ENCODE measurements around the gene CYP17A1.
A peak's percentile ranks its signal among the peaks of the same experiment; 100 is the strongest.
"Not testable (repeated sequence)": the region's sequence is repeated elsewhere in the genome, so short reads cannot be mapped to it uniquely, and the experiment has no call there.

Gene CYP17A1

DNA sequence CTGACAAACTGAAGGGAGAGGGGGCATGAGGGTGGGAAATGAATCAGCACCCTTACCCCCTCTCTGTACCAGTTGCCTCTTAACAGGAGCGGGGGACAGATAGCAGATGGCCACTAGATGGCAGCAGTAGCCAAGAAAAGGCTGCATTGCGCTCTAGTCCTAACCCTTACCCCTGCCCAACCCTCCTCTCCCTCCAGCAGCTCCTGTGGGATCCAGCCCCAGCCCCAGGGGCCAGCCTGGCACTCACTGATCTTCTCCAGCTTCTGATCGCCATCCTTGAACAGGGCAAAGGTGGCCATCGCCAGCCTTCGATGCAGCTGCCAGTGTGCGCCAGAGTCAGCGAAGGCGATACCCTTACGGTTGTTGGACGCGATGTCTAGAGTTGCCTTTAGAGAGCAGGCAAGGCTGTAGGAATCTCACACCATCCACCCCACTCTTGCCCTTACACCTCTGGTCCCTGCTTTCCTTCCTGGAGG lies 2.2 kb downstream of the CYP17A1 start:
- DNase-seq (ENCODE audit: low spot score), result peak; percentile 80

DNA sequence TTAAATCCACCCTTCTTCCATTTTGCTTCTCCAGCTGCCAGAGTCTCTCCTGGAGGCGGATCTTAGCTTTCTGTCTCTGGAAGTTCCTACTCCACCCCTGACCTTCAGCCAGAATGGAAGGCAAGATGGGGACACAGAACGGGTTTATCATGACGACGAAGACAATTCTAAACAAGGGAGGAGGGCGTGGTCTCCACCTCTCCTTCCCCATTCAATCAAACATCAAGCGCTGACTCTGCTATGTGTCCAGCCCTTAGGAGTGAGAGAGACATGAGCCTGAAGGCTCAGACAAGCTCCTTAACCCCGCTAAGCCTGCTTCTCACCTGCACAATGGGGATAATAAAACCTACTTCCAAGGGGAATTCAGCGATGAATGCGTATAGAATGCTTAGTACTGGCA lies 3.1 kb downstream of the CYP17A1 start:
- DNase-seq (ENCODE audit: low spot score), result no peak

DNA sequence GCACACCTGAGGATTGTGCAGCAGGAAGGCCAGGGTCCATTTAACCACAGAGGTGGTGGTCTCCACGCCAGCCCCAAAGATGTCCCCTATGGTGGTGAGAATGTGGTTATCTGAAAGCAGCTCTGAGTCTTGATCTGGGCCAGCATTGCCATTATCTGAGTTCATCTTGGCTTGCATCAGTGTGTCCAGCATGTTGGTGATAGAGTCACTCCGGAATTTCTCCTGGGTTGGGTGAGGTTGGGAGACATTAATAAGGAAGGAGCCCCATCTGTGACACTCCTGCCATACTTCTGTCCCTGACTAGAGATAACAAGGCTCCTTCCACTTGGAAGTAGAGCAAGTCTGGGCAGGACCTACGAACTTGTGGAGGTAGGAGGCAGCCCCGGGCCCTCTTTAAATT lies 4.2 kb downstream of the CYP17A1 start:
- DNase-seq (ENCODE audit: low spot score), result no peak

DNA sequence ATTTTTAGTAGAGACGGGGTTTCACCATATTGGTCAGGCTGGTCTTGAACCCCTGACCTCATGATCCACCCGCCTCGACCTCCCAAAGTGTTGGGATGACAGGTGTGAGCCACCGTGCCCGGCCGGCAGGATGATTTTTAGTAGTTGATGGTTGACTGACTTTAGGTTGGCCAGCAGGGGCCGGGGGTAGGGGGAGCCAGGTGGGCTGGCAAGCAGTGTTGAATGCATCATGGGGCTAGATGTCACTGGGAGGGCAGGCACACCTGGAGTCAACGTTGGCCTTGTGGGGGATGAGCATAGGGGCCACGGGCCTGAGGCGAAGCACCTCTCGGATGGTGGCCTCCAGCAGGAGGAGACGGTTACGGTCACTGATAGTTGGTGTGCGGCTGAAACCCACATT lies 5.0 kb downstream of the CYP17A1 start:
- no peak for DNase-seq (ENCODE audit: low spot score)

DNA sequence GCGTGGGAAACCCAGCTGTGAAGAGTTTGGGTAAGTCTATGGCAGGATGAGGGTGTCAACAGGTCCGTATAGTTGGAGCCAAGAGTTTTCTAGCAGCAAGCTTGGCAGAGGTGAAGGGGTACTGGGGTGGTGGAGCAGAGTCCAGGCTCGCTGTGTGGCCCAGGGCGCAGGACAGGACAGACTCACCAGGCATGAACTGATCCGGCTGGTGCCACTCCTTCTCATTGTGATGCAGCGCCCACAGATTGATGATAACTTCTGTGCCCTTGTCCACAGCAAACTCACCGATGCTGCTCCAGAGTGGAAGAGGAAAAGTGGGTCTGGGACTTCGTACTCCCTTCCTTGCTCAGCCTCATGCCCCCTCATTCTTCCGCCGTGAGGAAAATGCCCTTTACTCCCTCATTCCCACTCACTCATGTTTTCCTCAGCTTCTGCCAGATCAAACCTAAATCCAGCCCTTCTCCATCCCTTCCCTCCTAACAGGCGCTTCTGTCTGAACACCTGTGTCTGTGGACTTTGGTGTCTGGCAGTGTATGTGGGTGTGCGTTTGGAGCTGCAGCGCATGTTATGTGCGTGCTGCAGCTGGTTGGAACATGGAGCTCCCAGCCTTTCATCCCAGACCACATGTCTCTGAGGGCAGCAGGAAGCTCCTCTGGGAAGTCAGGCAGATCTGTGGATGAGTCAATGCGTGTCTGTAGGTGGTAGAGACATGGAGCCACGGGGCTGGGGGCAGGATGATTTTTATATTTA lies 5.7 kb downstream of the CYP17A1 start:
- DNase-seq (ENCODE audit: low spot score), result no peak

DNA sequence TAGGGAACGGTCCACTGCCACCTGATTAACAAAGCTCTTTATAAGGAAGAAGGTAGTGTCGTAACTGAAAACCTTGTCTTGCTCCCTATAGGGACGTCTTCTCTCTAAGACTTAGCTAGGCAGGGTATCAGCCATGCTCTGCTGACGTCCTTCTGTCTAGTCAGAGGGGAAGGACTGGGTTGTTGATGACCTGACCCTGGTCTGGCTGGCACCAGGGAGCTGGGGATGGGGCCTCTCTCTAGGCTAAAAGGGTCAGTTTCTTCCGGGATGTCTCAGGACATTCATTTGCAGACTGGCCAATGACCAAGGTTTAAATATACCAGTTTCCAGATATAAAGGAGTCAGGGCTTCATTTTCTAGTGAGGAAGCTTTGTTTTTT lies 9.6 kb downstream of the CYP17A1 start:
- no peak for DNase-seq (ENCODE audit: low spot score)

DNA sequence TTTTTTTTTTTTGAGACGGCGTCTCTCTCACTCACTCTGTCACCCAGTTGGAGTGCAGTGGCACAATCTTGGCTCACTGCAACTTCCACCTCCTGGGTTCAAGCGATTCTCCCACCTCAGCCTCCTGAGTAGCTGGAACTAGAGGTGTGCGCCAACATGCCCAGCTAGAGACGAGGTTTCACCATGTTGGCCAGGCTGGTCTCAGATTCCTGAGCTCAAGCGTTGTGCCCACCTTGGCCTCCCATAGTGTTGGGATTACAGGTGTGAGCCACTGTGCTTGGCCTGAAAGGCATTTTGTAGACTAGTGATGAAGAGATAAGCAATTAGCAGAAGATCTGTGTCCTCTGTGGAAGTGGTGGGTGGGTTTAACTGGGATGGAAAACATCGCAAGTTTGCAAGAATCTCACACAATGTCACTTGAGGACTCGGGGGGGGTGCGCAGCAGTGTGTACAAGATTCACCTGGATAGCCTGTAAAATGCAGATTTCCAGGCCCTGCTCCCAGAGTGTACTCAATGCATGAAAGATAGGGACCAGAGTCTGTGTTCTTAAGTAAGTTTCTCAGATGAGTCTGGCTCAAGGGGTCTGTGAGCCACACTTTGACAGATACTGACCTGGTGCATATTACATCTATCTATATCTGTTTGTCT lies 10.9 kb downstream of the CYP17A1 start:
- DNase-seq (ENCODE audit: low spot score), result no peak

DNA sequence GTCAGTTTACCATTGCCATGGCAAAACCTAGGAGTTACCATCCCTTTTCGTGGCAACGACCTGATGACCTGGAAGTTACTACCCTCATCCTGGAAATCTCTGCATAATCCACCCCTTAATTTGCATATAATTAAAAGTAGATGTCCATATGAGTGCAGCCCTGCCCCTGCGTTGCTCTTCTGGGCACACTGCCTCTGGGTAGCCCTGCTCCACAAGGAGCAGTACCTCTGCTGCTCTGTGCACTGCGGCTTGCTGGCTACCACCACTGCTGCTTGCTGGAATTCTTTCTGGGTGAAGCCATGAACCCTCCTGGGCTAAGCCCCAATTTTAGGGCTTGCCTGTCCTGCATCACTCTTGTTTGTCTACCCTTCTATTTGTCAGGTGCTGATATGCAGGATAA lies 12.5 kb downstream of the CYP17A1 start:
- DNase-seq (ENCODE audit: low spot score), result no peak

DNA sequence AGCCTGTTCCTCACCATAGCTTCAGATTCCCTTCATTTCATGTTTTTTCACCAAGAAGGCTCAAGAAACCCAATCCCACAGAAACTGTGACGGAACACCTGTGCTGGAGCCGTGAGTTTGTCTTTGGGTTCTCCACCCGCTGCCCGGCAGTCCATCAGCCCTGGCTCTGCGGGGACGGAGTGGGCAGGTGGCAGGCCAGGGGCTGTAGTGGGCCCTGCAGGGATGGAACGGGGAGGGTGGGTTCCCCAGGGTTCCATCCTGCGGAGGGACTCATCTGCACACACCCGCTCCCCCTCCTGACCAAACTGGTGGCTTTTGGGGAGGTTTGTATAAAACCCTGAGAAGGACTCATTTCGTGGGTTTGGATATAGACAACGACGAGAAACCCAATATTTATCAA lies 15.0 kb downstream of the CYP17A1 start:
- no peak for DNase-seq (ENCODE audit: low spot score)

DNA sequence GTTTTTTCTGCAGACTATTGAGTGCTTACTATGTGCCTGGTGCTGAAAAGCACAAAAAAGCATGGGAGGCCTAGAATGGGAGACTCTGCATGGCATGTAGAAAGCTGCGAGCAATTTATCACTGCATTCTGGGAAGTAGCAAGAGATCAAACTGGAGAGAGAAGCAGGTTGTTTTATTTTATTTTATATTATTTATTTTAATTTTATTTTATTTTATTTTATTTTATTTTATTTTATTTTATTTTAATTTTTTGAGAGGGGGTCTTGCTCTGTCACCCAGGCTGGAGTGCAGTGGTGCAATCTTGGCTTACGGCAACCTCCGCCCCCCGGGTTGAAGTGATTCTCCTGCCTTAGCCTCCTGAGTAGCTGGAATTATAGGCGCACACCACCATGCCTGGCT lies 17.2 kb downstream of the CYP17A1 start:
- DNase-seq (ENCODE audit: low spot score), result not testable (repeated sequence)

DNA sequence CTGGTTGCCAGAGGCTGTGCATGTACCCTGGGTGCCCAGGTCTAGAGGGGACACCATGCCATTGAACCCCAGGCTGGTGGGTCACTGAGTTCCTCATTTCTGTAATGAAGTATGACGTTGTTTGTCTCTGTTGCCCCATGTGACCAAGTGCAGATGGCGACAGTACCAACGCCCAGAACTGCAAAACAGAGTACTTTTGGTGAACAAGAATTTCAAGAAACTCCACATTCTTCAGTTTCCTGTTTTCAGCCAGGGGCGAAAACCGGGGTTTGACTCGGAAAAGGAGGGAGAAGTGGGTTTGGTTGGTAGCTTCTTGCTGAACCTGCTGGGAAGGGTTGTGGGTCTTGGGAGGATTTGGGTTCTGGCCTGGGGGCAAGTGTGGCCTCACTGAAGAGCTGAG lies 18.2 kb downstream of the CYP17A1 start:
- DNase-seq (ENCODE audit: low spot score), result no peak

DNA sequence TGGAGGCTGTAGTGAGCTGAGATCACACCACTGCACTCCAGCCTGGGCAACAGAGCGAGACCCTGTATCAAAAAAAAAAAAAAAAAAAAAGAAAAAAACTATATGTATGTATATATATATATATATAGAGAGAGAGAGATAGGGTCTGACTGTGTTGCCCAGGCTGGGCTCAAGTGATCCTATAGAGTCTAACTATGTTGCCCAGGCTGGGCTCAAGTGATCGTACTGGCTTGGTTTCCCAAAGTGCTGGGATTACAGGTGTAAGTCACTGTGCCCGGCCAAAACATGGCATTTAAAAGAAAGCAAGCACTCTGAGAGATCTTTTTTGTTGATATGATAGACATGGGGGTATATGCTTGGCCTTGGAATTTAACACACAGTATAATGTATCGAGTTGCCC lies 20.0 kb downstream of the CYP17A1 start:
- DNase-seq (ENCODE audit: low spot score), result no peak

DNA sequence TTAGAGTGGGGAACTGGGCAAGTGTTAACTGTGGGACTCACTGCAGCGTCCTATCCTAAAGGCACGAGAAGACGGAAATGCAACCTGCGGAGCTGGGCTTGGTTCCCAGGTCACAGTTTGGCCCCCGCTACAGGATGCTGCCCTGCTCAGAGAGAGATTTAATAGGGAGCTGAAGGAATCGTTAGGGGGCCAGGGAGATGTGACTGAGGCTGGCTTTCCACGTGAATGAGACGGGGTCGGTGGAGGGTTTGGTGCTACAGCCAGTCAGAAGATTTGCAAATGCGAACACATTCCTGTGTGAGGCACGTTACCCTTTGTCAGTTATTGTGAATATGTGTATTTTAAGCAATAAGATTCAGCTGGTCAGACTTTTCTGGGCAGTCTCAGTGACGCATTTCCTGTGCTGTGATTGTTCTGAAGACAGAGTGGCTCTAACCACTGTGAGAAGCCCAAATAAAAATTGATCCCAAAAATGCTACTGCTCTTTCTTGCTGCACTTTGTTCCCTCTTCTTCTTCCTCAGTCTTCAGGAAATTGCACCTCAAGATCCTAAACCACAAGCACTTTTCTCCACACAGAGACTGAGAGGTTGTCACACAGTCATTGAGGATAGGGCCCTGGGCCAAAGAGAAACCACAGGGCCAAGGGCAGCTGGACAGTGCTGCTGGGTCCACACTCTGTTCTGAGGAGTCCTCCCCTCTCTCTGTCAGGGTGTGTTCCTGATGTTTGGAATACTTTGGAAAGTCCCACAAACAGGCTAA lies 21.2 kb downstream of the CYP17A1 start:
- DNase-seq (ENCODE audit: low spot score), result no peak

DNA sequence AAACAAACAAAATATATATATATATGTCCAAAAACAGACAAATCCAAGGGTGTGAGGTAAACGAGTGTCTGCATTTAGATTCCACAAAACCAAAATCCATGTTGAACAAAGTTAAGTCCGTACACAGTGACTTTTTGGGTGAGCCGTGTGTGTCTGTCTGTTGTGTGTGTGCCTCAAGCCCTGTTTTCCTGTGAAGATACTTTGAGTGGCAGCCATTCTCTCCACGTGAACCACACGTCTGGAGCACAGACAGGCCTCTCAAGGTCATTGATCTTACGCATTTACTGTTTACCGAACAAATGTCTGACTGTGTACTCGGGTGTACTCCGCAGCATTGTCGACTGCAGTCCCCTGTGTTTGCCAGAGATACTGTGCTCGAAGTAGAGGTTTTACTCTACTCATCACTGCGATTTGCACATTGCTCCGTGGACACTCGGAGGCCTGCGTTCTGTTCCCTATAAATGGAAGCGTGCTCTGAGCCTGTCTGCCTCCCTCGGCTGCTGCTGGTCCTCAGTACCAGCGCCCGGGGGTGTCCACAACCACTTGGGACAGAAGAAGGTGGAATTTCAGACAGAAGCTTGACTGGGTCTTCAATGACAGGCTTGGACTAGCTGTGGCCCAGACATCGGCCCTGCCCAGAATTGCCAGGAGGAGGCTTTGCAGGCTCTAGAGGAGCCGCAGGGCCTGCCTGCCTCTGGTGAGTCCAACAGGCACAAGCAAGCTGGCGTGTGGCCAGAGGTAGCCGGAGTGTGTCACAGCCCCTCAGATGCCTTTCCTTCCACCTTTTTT lies 22.1 kb downstream of the CYP17A1 start:
- no peak for DNase-seq (ENCODE audit: low spot score)

DNA sequence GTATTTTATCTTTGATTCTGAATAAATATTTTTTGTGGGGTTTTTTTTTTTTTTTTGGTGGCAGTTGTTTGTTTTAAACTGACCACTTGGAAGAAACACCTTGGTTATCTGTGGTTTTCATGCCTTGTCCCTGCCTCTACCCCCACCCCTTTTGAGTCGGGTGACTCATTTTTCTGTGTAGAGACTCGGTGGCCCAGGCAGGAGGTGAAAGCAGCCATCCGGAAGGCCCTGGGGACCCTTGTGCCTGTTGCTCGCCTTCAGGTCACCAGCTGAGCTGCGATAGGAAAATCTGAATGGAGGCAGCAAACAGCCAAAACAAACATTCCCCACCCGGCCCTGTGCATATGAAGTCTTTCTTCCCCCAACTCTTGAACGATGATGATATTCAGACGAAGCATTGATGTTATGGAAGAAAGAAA lies 22.8 kb downstream of the CYP17A1 start:
- DNase-seq (ENCODE audit: low spot score), result no peak

DNA sequence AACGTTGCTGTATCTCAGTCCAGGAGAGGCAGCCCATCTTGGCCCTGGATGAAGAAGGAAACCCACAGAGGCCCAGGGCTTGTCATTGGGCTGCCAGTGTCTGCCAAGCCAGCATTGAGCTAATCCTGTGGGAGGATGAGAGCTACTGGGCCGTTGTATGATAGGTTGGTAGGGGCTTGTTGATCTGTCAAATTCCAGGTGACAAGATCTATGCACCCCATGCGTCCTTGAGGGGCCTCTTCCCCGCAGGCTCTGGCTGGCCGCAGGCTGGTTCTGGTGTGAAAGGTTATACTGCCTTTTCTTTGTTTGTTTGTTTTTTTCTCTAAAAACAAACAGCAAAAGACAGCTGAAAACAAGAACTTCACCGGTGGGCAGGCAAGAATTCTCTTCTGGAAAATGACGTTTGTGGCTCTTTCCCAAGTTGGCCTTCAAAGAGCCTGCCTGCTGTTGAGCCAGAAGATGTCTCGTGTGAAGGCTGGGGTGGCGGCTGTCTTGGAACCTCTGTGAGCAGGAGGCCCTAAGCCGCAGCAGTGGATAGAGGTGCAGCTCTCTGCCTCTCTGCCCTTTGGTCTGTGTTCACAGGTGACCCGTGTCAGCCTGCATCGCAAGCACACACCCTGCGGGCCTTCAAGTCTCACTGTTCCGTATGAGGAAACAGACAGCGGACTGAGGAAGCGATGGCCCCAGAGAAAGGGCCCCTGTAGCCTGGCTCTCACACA lies 23.3 kb downstream of the CYP17A1 start:
- DNase-seq (ENCODE audit: low spot score), result no peak

DNA sequence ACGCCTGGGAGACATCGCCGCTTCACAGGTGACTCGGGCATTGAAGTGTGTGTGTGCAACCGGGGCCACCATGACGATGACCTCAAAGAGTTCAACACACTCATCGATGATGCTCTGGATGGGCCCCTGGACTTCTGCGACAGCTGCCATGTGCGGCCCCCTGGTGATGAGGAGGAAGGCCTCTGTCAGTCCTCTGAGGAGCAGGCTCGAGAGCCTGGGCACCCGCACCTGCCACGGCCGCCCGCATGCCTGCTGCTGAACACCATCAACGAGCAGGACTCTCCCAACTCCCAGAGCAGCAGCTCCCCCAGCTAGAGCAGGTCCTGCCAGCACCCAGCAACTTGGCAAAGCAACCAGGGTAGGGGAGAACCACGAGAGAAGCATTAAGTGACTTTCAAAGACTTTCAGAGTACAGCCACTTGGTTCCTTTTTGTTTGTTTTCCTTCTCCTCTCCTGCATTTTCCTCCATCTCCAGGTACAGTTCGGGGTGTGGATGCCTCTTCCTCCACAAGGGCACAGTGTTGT lies 24.1 kb downstream of the CYP17A1 start:
- DNase-seq (ENCODE audit: low spot score), result no peak

DNA sequence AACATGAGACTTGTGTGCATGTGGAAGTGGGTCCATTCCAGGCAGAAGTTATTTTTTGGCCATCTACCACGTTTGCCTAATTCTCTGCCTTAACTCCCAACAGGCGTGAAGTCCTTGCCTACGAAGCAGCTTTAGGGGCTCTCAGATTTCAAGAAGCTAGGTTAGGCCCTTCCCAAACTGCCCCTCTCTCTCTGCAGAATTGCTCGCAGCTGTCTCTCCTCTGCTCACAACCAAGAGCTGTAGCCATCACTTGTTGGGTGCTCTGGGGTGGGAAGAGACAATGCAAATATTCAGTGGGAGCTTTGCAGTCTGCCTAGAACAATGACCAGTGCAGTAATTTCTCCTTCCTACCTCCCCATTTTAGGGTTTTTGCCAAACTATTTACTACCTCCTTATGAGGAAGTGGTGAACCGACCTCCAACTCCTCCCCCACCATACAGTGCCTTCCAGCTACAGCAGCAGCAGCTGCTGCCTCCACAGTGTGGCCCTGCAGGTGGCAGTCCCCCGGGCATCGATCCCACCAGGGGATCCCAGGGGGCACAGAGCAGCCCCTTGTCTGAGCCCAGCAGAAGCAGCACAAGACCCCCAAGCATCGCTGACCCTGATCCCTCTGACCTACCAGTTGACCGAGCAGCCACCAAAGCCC lies 24.9 kb downstream of the CYP17A1 start:
- no peak for DNase-seq (ENCODE audit: low spot score)

DNA sequence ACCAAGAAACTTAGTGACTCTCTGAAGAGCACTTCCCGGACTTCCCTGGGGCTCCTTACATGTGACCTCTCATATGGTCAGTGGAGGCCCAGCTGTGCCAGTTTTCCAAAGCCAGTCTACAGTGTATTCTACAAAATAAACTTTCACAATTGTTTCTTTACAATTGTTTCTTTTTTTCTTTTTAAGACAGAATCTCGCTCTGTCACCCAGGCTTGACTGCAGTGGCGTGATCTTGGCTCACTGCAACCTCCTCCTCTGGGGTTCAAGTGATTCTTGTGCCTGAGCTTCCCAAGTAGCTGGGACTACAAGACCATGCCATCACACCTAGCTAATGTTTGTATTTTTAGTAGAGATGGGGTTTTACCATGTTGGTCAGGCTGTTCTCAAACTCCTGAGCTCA lies 25.9 kb downstream of the CYP17A1 start:
- DNase-seq (ENCODE audit: low spot score), result no peak

DNA sequence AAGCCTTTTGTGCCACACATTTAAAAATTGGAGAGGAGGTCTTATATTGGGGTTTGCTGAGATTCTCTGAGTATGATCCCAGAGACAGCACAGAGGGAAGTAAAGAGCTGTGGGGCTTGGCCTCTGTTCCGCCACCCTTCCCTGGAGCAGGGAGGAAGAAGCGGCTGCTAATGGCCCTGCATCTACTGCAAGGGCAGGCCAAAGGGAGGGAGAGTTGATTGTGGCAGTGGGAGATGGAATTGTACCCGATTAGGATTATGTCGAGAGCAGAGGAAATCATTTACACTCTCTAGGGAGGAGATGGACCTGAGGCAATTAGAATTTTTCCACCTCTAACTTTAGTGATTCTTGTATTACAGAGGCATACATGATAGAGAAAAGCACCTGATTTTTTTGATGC lies 28.8 kb downstream of the CYP17A1 start:
- no peak for DNase-seq (ENCODE audit: low spot score)
